Stimulated activated naive CD4-positive, alpha-beta T cell treated with Interleukin-2 at 50 U/mL for 16 hours (primary cell): Measurements from ENCODE around the gene SORT1.
A peak's percentile ranks its signal among the peaks of the same experiment; 100 is the strongest.

Source experiments
- DNase-seq: peaks from one replicate; lab custom pipeline; 2025; lab: John Stamatoyannopoulos, UW

SORT1 gene

DNA sequence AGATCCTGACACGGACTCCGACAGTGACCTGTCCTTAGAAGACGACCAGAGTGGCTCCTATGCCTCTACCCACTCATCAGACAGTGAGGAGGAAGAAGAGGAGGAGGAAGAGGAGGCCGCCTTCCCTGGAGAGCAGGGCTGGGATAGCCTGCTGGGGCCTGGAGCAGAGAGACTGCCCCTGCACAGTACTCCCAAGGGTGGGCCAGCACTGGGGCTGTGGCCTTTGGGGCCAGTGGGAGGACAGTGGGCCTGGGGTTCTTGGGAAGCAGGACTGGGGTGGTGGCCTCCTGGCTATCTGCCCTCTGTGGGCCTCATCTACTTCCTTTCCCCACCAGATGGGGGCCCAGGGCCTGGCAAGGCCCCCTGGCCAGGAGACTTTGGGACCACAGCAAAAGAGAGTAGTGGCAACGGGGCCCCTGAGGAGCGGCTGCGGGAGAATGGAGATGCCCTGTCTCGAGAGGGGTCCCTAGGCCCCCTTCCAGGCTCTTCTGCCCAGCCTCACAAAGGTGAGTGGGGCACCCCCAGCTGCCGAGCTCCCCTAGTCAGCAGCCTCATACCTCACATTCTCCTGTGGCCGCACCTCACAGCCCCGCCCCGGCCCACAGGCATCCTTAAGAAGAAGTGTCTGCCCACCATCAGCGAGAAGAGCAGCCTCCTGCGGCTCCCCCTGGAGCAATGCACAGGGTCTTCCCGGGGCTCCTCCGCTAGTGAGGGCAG, 124.7 kb downstream of the SORT1 start:
- no peak for DNase-seq

DNA sequence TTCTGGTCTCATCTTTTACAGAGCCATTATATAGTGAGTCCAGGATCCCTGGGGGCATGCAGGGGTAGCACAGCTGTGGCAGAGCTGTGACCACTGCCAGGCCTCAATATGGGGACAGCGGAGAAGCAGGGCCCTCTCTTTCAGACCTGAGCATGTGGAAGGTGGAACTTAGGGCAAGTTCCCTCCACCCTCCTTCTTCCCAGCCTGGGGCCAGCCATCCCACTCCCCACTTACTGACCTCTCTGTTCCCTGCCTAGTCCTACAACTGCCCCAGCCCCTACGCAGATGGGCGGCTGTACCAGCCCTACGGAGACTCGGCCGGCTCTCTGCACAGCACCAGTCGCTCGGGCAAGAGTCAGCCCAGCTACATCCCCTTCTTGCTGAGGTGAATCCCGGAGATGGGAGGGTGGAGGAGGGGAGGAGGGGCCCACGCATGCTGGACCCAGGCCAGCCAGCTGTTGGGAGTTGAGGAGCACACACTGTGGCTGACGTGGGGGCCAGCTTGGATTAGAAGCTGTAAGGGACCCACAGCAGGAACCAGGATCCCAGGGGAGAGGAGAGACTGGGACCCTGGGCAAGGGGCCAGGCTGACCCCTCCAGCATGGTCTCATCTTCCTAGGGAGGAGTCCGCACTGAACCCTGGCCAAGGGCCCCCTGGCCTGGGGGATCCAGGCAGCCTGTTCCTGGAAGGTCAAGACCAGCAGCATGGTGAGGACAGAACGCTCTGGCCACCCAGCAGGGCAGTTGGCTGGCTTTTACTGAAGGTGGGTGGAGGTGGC, 125.5 kb downstream of the SORT1 start:
- DNase-seq = no peak

DNA sequence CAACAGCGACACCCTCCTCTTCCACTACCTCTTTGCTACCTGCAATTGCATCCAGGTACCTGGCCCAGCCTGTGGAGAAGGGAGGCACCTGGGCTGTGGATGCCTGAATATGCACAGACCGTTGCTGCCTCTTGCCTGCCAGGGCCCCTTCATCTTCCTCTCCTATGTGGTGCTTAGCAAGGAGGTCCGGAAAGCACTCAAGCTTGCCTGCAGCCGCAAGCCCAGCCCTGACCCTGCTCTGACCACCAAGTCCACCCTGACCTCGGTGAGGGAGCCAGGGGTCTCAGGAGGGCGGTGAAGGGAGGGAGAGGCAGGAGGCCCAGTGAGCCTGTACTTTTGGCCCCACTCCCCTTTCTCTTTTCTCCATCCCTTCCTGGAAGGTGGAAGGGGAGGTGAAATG, 126.3 kb downstream of the SORT1 start:
- DNase-seq = no peak

DNA sequence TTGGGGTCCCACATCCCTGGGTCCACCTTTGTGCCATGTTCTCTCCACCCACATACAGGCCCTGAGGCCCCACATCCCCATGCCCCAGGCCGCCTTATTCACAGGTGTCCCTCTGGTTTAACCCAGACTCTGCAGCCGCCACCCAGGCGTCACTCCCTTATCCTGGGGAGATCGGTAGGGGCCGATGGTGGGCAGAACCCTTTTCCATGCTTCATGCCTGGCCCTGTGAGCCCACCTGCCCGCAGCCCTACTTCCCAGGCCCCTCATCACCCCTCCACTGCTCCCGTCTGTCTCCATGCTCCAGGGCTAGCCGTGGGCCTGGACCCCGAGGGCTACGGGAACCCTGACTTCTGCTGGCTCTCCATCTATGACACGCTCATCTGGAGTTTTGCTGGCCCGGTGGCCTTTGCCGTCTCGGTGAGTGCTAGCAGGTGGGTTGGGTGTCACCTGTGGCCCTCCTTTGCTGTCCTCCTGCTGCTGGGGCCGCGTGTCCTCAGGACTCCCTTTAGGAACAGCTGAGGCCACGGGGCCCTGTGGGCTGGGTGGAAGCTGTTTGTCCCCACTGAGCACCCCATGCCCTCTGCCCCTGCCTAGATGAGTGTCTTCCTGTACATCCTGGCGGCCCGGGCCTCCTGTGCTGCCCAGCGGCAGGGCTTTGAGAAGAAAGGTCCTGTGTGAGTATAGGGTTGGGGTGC, 126.9 kb downstream of the SORT1 start:
- no peak for DNase-seq

DNA sequence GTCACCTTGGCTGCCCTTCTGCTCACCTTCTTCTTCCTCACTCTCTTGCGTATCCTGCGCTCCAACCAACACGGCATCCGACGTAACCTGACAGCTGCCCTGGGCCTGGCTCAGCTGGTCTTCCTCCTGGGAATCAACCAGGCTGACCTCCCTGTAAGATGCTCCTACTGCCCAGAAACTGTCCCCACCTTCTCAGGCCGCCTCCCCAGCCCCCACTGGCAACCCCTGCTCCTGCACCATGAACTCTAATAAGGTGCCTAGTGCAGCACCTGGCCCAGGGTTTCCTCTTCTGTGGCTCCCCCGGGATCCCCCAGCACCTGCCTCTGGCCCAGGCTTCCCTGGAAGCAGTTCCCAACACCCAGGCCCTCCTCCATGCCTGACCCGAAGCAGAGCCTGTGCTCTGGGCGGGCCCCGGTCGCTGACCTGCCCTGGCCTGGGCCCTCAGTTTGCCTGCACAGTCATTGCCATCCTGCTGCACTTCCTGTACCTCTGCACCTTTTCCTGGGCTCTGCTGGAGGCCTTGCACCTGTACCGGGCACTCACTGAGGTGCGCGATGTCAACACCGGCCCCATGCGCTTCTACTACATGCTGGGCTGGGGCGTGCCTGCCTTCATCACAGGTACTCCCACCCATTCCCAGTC, 127.6 kb downstream of the SORT1 start:
- DNase-seq = no peak

DNA sequence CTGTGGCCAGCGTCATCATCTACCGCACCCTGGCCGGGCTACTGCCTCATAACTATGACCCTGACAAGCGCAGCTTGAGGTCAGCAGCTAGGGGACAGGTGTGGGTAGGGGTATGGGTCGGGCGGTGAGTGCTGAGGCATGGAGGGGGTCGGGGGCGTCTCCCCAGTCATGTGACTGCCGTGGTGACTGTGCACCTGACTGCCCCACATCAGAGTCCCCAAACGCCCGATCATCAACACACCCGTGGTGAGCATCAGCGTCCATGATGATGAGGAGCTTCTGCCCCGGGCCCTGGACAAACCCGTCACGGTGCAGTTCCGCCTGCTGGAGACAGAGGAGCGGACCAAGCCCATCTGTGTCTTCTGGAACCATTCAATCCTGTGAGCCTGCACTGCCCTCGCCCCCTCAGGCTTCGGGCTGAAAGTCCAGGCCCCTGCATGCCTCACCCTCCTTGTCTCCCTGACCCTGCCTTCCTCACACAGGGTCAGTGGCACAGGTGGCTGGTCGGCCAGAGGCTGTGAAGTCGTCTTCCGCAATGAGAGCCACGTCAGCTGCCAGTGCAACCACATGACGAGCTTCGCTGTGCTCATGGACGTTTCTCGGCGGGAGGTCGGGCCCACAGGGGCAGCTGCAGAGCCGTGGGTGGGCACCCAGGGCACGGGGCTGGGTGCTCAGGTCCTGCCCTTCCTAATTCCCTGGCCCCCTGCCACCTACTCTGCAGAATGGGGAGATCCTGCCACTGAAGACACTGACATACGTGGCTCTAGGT, 128.3 kb downstream of the SORT1 start:
- no peak for DNase-seq

DNA sequence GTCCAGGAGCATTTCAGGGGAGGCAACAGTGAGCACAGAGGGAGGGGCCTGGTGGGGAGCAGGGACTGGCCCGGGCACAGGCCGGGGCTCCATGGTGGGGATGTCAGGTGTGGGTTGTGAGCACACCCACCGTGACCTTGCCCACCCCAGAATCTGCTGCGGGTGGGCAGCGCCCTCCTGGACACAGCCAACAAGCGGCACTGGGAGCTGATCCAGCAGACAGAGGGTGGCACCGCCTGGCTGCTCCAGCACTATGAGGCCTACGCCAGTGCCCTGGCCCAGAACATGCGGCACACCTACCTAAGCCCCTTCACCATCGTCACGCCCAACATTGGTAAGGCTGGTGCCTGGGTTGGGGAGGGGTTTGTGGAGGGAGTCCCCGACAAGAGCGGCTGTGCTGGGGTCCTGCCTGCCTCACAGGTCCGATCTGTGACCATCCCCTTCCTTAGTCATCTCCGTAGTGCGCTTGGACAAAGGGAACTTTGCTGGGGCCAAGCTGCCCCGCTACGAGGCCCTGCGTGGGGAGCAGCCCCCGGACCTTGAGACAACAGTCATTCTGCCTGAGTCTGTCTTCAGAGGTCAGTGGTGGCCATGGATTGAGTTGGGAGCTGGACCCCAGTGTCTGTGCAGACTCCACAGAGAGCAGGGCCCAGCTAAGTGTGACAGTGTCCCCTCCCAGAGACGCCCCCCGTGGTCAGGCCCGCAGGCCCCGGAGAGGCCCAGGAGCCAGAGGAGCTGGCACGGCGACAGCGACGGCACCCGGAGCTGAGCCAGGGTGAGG, 129.1 kb downstream of the SORT1 start:
- DNase-seq = no peak

DNA sequence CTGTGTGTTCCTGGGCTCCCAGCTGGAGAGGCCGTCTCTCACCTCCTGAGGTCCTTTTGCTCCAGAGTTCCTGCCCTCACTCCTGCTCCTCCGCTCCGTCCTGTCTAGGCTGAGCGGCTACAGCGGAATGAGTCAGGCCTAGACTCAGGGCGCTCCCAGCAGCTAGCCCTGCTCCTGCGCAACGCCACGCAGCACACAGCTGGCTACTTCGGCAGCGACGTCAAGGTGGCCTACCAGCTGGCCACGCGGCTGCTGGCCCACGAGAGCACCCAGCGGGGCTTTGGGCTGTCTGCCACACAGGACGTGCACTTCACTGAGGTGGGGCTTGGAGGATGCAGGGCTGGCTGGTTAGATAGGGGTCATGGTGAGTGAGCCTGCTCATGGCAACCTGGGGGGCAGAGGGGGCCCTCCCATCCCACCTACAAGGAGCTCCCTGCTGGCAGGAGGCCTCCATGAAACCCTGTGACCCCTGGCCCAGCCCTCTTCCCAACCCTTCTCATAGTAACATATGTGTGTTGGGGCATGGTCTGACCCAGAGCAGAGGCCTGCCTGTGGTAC, 129.9 kb downstream of the SORT1 start:
- no peak for DNase-seq

DNA sequence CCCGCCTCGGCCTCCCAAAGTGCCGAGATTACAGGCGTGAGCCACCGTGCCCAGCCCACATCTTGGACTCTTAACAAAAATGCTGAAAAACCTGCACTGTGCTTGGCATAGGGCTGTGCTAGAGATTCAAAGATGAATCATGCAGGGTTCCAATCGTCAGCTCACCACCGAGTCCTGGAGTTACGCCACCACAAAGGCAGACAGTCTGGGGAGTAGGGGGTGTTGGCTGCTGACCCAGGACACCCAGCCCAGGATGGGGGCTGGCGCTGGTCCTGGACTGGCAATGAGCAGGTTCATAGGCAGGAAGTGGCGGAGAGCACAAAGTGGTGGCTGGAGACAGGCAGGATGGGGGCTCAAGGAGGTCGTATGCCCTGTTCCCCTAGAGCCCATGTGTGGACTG, 130.8 kb downstream of the SORT1 start:
- no peak for DNase-seq

DNA sequence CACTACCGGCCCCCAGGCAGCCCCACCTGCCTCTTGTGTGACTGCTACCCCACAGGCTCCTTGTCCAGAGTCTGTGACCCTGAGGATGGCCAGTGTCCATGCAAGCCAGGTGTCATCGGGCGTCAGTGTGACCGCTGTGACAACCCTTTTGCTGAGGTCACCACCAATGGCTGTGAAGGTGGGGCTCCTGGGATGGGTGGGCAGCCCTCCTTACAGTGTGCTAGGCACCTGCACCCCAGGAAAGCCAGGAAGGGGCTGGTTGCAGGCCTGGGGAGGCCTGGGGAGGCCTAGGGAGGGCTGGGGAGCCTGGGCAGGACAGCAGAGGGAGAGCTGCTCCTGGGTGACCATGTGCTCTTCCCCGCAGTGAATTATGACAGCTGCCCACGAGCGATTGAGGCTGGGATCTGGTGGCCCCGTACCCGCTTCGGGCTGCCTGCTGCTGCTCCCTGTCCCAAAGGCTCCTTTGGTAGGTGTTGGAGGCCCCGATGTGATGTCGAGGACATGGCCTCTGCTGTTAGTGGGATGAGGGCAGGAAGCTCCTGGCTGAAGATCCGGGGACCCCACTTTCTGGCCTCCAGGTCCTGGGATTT, 131.9 kb downstream of the SORT1 start:
- DNase-seq = no peak

DNA sequence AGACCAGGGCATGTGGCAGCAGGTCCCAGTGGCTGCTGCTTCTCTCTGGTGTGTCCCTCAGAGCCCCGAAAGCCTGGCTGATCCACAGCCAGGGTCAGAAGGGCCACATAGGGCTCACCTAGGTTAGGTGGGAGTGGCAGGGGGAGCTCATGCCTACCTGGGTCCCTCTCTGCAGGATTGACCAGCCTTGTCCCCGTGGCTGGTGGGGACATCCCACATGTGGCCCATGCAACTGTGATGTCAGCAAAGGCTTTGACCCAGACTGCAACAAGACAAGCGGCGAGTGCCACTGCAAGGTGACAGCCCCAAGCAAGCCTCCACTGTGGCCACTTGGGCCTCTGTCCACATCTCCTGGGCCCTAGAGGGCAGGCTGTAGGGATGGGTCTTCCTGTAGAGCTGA, 132.7 kb downstream of the SORT1 start:
- DNase-seq = no peak

DNA sequence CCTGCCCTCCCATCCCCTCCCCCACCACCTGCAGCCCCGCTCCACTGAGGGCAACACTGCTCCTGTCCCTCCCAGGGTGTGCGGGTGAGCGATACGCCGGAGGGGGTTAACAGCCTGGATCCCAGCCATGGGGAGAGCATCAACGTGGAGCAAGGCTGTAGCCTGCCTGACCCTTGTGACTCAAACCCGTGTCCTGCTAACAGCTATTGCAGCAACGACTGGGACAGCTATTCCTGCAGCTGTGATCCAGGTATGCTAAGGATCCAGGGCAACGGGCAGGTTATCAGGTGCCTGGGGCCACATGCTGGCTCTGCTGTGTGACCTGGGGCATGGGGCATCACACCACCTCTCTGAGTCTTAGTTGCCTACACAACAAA, 133.4 kb downstream of the SORT1 start:
- no peak for DNase-seq

DNA sequence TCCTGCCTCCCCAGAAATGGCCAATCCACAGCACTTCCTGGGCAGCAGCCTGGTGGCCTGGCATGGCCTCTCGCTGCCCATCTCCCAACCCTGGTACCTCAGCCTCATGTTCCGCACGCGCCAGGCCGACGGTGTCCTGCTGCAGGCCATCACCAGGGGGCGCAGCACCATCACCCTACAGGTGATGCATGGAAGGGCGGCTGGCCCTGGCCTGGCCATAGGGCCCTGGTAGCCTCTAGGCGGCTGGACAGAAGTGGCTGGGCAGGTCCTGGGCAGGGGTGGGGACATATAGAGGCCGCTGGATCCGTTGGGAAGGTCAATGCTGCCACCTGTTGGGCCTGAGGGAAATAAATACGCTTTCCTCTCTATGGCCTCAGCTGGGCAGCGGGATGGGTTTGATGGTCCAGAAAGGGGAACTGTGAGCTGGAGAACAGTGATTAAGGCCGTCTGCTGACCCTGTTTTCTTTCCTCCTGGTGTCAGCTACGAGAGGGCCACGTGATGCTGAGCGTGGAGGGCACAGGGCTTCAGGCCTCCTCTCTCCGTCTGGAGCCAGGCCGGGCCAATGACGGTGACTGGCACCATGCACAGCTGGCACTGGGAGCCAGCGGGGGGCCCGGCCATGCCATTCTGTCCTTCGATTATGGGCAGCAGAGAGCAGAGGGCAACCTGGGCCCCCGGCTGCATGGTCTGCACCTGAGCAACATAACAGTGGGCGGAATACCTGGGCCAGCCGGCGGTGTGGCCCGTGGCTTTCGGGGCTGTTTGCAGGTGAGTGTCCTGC, 133.9 kb downstream of the SORT1 start:
- DNase-seq = peak; percentile 58

DNA sequence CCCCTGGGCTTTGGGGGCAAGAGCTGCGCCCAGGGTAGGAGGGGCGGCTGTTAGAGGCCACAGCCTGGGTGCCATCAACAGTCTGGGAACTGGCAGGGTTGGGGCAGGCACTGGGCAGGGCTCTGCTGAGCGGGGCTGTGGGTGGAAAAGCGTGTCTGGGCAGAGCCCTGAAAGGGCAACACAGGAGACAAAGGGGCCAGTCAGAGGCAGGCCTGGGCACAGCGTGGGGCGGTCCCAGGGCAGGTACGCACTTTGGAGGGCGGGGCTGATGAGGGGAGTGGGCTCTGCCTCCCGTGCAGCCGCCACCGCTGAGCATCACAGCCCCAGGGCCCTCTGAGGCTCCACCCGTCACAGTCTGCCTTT, 134.5 kb downstream of the SORT1 start:
- DNase-seq = no peak

DNA sequence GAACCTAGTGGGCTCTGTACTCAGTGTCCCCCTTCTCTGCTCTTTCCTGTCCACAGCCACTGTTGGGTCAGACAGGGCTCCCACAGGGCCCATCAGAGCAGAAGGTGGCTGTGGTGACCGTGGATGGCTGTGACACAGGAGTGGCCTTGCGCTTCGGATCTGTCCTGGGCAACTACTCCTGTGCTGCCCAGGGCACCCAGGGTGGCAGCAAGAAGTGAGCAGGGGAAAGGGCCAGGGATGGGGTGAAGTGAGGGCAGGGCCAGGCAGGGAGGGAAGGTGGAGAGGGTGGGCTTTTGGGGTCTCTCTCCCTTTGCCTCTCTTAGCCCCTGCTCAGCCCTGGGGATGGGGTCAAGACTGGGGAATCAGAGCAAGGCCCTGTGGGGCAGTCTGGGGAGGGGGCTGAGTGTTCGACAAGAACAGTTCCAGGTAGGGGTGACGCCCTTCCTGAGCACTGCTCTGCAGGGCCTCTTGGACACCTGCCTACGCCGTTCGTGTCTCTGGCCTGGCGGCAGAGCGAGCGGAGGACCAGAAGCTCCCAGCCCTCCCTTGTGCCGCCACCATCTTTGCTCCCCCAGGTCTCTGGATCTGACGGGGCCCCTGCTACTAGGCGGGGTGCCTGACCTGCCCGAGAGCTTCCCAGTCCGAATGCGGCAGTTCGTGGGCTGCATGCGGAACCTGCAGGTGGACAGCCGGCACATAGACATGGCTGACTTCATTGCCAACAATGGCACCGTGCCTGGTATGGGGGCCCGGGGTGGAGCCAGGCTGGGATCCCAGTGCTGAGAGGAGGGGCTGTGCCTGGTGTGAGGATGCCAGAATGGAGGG, 135.3 kb downstream of the SORT1 start:
- no peak for DNase-seq

DNA sequence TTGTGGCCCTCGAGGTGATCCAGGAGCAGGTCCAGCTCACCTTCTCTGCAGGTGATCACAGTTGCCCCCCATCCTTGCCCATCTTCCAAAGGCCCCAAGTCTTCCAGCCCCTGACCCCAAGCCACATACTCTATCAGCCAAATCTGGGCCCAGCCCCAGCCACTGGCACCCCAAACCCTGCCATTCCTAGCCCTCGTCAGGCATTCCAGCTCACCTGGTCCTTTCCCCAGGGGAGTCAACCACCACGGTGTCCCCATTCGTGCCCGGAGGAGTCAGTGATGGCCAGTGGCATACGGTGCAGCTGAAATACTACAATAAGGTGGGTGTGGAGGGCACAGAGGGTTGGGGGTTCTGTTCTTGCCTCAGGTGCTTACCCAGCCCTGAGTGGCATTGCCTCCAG, 136.1 kb downstream of the SORT1 start:
- no peak for DNase-seq

DNA sequence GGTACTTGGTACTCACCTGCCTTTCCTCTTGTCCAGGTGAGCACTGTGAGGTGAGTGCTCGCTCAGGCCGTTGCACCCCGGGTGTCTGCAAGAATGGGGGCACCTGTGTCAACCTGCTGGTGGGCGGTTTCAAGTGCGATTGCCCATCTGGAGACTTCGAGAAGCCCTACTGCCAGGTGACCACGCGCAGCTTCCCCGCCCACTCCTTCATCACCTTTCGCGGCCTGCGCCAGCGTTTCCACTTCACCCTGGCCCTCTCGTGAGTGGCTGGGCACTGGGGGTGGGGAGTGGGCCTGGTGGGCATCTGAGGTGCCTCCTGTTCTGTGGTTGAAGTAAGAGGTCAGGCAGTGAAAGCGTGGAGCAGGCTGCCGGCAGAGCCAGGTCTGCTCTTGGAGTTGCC, 136.7 kb downstream of the SORT1 start:
- no peak for DNase-seq

DNA sequence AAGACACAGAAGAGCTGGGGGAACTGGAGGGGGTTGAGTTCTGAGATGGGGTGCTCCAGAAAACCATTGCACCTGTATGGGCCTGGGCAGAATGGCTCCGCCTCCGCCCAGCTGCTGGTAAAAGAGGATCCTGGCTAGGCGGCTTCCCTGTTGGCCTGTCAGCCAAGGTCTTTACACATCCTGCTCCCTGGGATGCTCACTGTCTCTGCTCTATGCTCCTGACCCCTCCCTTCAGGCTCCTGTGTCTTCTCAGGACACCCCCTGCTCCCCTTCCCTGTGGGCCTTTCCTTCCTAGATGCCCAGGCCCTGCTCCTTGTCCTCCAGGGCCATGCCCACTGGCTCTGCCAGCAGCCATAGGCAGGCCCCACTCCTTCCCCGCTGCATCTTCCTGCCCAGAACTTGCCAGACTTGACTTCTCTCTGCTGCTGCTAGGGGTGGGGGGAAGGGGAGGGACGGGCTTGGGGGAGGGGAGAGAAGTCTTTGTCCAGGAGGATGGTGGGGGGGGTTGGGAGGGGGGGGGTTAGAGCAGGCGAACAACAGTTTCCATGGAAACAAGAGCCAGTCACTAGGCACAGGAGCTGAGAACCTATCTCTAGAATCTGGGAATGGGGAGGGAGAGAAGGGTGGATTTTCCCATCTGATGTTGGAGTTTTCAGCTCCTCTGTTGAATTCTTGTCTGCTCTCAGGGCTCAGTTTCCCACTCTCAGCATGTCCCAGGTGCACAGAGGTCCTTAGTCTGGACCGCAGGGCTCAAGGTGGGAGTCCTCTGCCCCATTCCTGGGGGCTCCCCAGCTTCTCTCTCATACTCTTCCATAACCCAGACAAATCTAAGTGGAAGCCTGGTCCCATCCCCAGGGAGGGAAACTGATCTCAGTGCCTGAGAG, 137.8 kb downstream of the SORT1 start:
- DNase-seq = no peak
